ENCODE data around the gene PNPLA2.

The PNPLA2 gene

GRCh38 chr11:799641-800316, 18.9 kb upstream of the PNPLA2 start:
- DNase-seq = no peak

GRCh38 chr11:800473-800872, 18.2 kb upstream of the PNPLA2 start:
- no peak for DNase-seq

GRCh38 chr11:801097-801780, 17.5 kb upstream of the PNPLA2 start:
- DNase-seq = no peak

- DNase-seq = no peak
These were observed 16.6 kb upstream of the PNPLA2 start for GRCh38 chr11:802018-802617.

GRCh38 chr11:802693-803466, 15.8 kb upstream of the PNPLA2 start:
- no peak for DNase-seq

GRCh38 chr11:803467-803742, 15.3 kb upstream of the PNPLA2 start:
- DNase-seq = no peak

GRCh38 chr11:803770-804598, 14.7 kb upstream of the PNPLA2 start:
- no peak for DNase-seq

- DNase-seq = no peak
These were observed 14.1 kb upstream of the PNPLA2 start for GRCh38 chr11:804599-804964.

GRCh38 chr11:808427-809286, 10.1 kb upstream of the PNPLA2 start:
- peak; percentile 30 for DNase-seq

GRCh38 chr11:809287-810039, 9.3 kb upstream of the PNPLA2 start, which contains the start of gene RPLP2:
Gene RPLP2 (plus strand): TSS chr11:809967. CDS start chr11:810235, 268 bp downstream.
- DNase-seq = peak; percentile 97

- no peak for DNase-seq
These were observed 8.6 kb upstream of the PNPLA2 start for GRCh38 chr11:810040-810567.

- DNase-seq = no peak
These were observed 7.1 kb upstream of the PNPLA2 start for GRCh38 chr11:811446-812245.

GRCh38 chr11:812390-812789, 6.3 kb upstream of the PNPLA2 start:
- DNase-seq = no peak

GRCh38 chr11:813072-813455, 5.7 kb upstream of the PNPLA2 start:
- DNase-seq = no peak

- no peak for DNase-seq
These were observed 5.1 kb upstream of the PNPLA2 start for GRCh38 chr11:813456-814096.

GRCh38 chr11:815675-816432, 2.9 kb upstream of the PNPLA2 start:
- DNase-seq = no peak

- DNase-seq = no peak
These were observed 2.3 kb upstream of the PNPLA2 start for GRCh38 chr11:816433-816779.

- peak; percentile 94 for DNase-seq
These were observed 616 bp downstream of the PNPLA2 start for GRCh38 chr11:819129-819931.
